Astrocyte (in vitro differentiated cells and primary cell): ENCODE data around the gene RAD50.

Experiments used
- CTCF ChIP-seq: IDR thresholded peaks from 2 replicates; pipeline ENCODE4 v1.5.1; 2011; ENCODE audit warnings: low read depth, mild to moderate bottlenecking, inconsistent platforms, low read length, moderate library complexity; ENCODE audit not compliant: insufficient read depth
- EZH2 ChIP-seq: IDR thresholded peaks from 2 replicates; pipeline ENCODE4 v1.6.1; 2012; ENCODE audit warnings: mild to moderate bottlenecking, low read length, inconsistent platforms; ENCODE audit not compliant: insufficient read depth

DNA sequence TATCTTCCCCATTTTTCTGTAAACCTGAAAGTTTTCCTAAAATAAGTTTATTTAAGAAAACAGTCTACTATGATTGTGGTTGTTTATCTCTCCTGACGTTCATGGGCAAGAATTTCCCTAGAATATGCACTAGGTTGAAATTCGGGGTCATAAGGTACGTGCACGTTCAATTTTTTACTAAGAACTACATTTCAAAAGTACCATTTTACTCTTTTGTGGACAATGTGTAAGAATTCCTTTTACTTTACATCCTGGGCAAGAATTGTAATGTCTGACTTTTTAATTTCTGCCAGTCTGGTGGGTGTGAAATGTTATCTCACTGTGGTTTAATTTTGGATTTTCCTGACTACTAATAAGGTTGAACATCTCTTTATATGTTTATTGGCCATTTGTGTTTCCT is 25.8 kb upstream of the RAD50 start:
- TF ChIP-seq EZH2: no peak
- TF ChIP-seq CTCF: no peak
